Measurements from ENCODE around the gene TEX36.

GRCh38 chr10:125631806-125632205 is 51.2 kb downstream of the TEX36 start:
- TF ChIP-seq EZH2 (IDR thresholded peaks at IDR 0.05) (no peak), POLR2AphosphoS5 (IDR thresholded peaks at IDR 0.05; ENCODE audit: borderline replicate concordance, low read depth, low read length) (no peak), FOXP2 (optimal IDR thresholded peaks at IDR 0.05; ENCODE audit: control extremely low read depth, extremely low read length, insufficient read depth) (no peak)

Measured in SK-N-MC (cell line).